SJSA1 (cell line): ENCODE data around the gene HAP1. TPM values are rescaled to one million over a fixed set of nuclear protein-coding genes. Genes with fewer than 3 reads are reported as not detected.

Experiments
- total RNA-seq: library from RNA; depleted of rRNA; stranded (reverse); fragments of >200 nt; shearing (Covaris generic); gene quantifications from 2 replicates; pipeline ENCODE4 v1.2.3, GENCODE V29; 2014; rRNA removed

HAP1 gene
- total RNA-seq, 1 experiment from 2014 or later = not detected

Other genes starting within 250 kb of the HAP1 start
- not detected in 2 replicates for gene KRT36, start 244.7 kb downstream of the HAP1 start, total RNA-seq
- gene KRT13, start 229.0 kb downstream of the HAP1 start, total RNA-seq = not detected in 2 replicates
- gene KRT15, start 215.8 kb downstream of the HAP1 start, total RNA-seq = 1.6 and 3.9 TPM in 2 replicates
- not detected in 2 replicates for gene KRT19, start 206.3 kb downstream of the HAP1 start, total RNA-seq
- not detected in 2 replicates for gene KRT9, start 162.6 kb downstream of the HAP1 start, total RNA-seq
- 0.92 TPM in 1 of 2 replicates, not detected in the other for gene KRT14, start 147.7 kb downstream of the HAP1 start, total RNA-seq
- gene KRT16, start 121.9 kb downstream of the HAP1 start, total RNA-seq = 0.37 TPM in 1 of 2 replicates, not detected in the other
- gene KRT17, start 110.1 kb downstream of the HAP1 start, total RNA-seq = 3,176 and 3,345 TPM in 2 replicates
- 80.1 and 91.0 TPM in 2 replicates for gene EIF1, start 45.8 kb downstream of the HAP1 start, total RNA-seq
- gene GAST, start 22.3 kb downstream of the HAP1 start, total RNA-seq = not detected in 2 replicates
- 1.1 and 2.2 TPM in 2 replicates for gene JUP, start 52.1 kb upstream of the HAP1 start, total RNA-seq
- 40.9 and 45.4 TPM in 2 replicates for gene P3H4, start 77.3 kb upstream of the HAP1 start, total RNA-seq
- gene FKBP10, start 78.4 kb upstream of the HAP1 start, total RNA-seq = 81.4 and 90.2 TPM in 2 replicates
- 54.7 and 84.9 TPM in 2 replicates for gene NT5C3B, start 101.6 kb upstream of the HAP1 start, total RNA-seq
- gene KLHL10, start 103.2 kb upstream of the HAP1 start, total RNA-seq = not detected in 2 replicates
- gene KLHL11, start 130.8 kb upstream of the HAP1 start, total RNA-seq = 27.4 and 31.2 TPM in 2 replicates
- gene ACLY, start 184.3 kb upstream of the HAP1 start, total RNA-seq = 77.0 and 122 TPM in 2 replicates
- not detected in 2 replicates for gene ODAD4, start 196.0 kb upstream of the HAP1 start, total RNA-seq
- 45.7 and 47.1 TPM in 2 replicates for gene CNP, start 232.2 kb upstream of the HAP1 start, total RNA-seq